MM.1S (cell line): ENCODE measurements around the gene POLR2M.

Experiments used
- DNase-seq: peaks from one replicate; pipeline ENCODE4 v3.0.0-alpha.2; 2015
- H2AFZ ChIP-seq: fragments of 300-600 bp; sonication (generic); 2 replicates; pipeline ENCODE4 v1.6.0; 2016; ENCODE audit warnings: antibody characterized with exemption, low read length
- H3F3A ChIP-seq: fragments of 300-600 bp; sonication (generic); 2 replicates; pipeline ENCODE4 v1.6.1; 2016; ENCODE audit warnings: mild to moderate bottlenecking, antibody characterized with exemption, low read length, moderate library complexity, mixed read lengths; ENCODE audit not compliant: insufficient read depth
- H3K27ac ChIP-seq: fragments of 300-600 bp; sonication (generic); 2 replicates; pipeline ENCODE4 v1.5.1; 2016; ENCODE audit warnings: mild to moderate bottlenecking, low read length
- H3K27me3 ChIP-seq: fragments of 300-600 bp; sonication (generic); replicated peaks from 2 replicates; pipeline ENCODE4 v1.6.0; 2016; ENCODE audit warnings: low read length; ENCODE audit not compliant: insufficient read depth
- H3K36me3 ChIP-seq: fragments of 300-600 bp; sonication (generic); replicated peaks from 2 replicates; pipeline ENCODE4 v1.6.1; 2016; ENCODE audit warnings: mild to moderate bottlenecking, low read length, mixed read lengths; ENCODE audit not compliant: insufficient read depth
- H3K4me1 ChIP-seq: fragments of 300-600 bp; sonication (generic); 2 replicates; pipeline ENCODE4 v1.6.1; 2016; ENCODE audit warnings: low read length, mixed read lengths
- H3K4me2 ChIP-seq: fragments of 300-600 bp; sonication (generic); 2 replicates; pipeline ENCODE4 v1.6.0; 2016; ENCODE audit warnings: low read depth, low read length
- H3K4me3 ChIP-seq: fragments of 300-600 bp; sonication (generic); 2 replicates; pipeline ENCODE4 v1.5.1; 2016; ENCODE audit warnings: low read length, mixed read lengths
- H3K79me2 ChIP-seq: fragments of 300-600 bp; sonication (generic); 2 replicates; pipeline ENCODE4 v1.6.1; 2016; ENCODE audit warnings: mixed run types, low read length, mixed read lengths
- H3K9ac ChIP-seq: fragments of 300-600 bp; sonication (generic); 2 replicates; pipeline ENCODE4 v1.6.1; 2016; ENCODE audit warnings: low read length, mixed read lengths
- H3K9me2 ChIP-seq: fragments of 300-600 bp; sonication (generic); replicated peaks from 2 replicates; pipeline ENCODE4 v1.6.1; 2016; ENCODE audit warnings: mild to moderate bottlenecking, low read length, mixed read lengths; ENCODE audit not compliant: insufficient read depth
- H3K9me3 ChIP-seq: fragments of 300-600 bp; sonication (generic); replicated peaks from 2 replicates; pipeline ENCODE4 v1.6.1; 2016; ENCODE audit warnings: mild to moderate bottlenecking, low read length, mixed read lengths; ENCODE audit not compliant: insufficient read depth
- H4K20me1 ChIP-seq: fragments of 300-600 bp; sonication (generic); 2 replicates; pipeline ENCODE4 v1.6.1; 2016; ENCODE audit warnings: mild to moderate bottlenecking, low read length, moderate library complexity, mixed read lengths; ENCODE audit not compliant: insufficient read depth
- EZH2 ChIP-seq: fragments of 300-600 bp; sonication (generic); optimal IDR thresholded peaks from 2 replicates; pipeline ENCODE3; 2017; ENCODE audit warnings: low read depth, mild to moderate bottlenecking, antibody characterized with exemption, low read length, mixed read lengths
- EZH2phosphoT487 ChIP-seq: fragments of 300-600 bp; sonication (generic); IDR thresholded peaks from 2 replicates; pipeline ENCODE4 v1.6.1; 2018; ENCODE audit warnings: antibody characterized with exemption, low read length
- TF ChIP-seq, protein P1 (sequence below): fragments of 300-600 bp; sonication (generic); IDR thresholded peaks from 2 replicates; pipeline ENCODE4 v1.5.1; 2016; ENCODE audit warnings: antibody characterized with exemption, low read length, mixed read lengths

Gene POLR2M

DNA sequence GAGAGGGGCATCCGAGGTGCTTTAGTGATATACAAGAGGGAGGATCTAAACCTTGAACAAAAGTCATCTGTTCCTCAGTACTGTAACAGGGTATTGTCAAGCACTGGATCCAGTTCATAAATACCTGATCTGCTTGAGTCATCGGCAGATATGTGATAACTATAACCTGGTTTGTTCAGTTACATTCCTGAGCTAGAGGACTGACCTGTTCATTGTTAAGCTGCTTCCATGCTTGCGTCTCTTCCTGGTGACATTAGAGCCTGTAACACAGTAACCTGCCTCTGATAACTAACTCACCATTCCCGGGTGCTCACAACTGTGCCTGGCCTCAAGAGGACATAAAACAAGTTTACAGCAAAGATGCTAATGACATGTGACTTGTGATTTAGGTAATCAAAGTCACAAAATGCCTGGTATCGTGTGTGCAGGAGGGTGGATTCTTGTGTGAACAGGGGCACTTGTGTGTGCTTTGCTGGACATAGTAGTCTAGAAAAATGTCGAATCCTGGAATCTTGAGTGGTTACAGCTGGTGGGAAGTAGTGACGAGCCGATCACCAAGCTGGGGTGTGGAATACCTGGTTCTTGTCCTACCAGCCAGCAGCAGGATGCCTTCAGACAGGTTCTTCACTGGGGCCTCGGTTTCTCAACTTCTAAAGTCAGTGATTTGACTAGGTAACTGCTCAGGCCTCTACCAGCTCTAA lies 30.9 kb upstream of the POLR2M start:
- Histone ChIP-seq H3K27me3 (no peaks in the 10 kb centered on the region), H3K9ac (no peak overlapping the region), H3K4me2 (no peak overlapping the region), H4K20me1 (no peaks in the 10 kb centered on the region), H2AFZ (no peak overlapping the region), H3K9me3 (no peaks in the 10 kb centered on the region), H3K4me1 (peaks cover 6% of the 10 kb centered on the region; the same call in 1 of the 2 replicates), H3K4me3 (no peak overlapping the region), H3K9me2 (no peaks in the 10 kb centered on the region), H3F3A (no peaks in the 10 kb centered on the region), H3K36me3 (no peaks in the 10 kb centered on the region), H3K79me2 (no peaks in the 10 kb centered on the region), H3K27ac (no peak overlapping the region)
- no peak for DNase-seq
- TF ChIP-seq, protein P1, sequence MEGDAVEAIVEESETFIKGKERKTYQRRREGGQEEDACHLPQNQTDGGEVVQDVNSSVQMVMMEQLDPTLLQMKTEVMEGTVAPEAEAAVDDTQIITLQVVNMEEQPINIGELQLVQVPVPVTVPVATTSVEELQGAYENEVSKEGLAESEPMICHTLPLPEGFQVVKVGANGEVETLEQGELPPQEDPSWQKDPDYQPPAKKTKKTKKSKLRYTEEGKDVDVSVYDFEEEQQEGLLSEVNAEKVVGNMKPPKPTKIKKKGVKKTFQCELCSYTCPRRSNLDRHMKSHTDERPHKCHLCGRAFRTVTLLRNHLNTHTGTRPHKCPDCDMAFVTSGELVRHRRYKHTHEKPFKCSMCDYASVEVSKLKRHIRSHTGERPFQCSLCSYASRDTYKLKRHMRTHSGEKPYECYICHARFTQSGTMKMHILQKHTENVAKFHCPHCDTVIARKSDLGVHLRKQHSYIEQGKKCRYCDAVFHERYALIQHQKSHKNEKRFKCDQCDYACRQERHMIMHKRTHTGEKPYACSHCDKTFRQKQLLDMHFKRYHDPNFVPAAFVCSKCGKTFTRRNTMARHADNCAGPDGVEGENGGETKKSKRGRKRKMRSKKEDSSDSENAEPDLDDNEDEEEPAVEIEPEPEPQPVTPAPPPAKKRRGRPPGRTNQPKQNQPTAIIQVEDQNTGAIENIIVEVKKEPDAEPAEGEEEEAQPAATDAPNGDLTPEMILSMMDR, result no peak
- no peak for TF ChIP-seq EZH2phosphoT487
- TF ChIP-seq EZH2, result no peak

GRCh38 chr15:57676585-57676984 lies 29.9 kb upstream of the POLR2M start:
- TF ChIP-seq EZH2 (no peak), EZH2phosphoT487 (no peak)
- TF ChIP-seq, protein P1, result no peak
- Histone ChIP-seq H4K20me1 (no peaks in the 10 kb centered on the region), H3K79me2 (no peaks in the 10 kb centered on the region), H3K4me3 (no peak overlapping the region), H3F3A (no peaks in the 10 kb centered on the region), H3K9me3 (no peaks in the 10 kb centered on the region), H3K27me3 (no peaks in the 10 kb centered on the region), H3K4me2 (no peak overlapping the region), H3K36me3 (no peaks in the 10 kb centered on the region), H3K9me2 (no peaks in the 10 kb centered on the region), H3K27ac (no peak overlapping the region), H3K4me1 (peaks cover 9% of the 10 kb centered on the region; the same call in 1 of the 2 replicates), H2AFZ (no peak overlapping the region), H3K9ac (no peak overlapping the region)
- DNase-seq, result no peak

DNA sequence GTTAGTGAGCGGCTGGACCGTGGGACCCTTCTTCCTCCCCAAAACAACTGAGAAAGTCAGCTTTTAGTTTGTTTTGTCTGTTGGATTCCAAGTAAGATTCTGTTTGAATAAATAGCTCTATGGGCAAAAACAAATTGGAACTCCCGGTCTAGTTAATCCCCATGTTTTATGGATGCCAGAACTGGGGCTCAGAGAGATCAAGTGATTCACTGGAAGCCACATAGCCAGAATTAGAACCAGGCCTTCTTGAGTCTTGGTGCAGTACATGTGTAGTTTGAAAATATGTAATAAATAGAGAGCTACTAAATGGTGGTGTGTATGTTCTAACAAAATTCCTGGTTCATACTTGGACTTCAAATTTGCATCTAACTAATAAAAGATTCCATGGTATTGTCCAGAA lies 29.3 kb upstream of the POLR2M start:
- Histone ChIP-seq H3K9me3 (no peaks in the 10 kb centered on the region), H3K36me3 (no peaks in the 10 kb centered on the region), H3K4me2 (no peak overlapping the region), H3K27ac (no peak overlapping the region), H3F3A (no peaks in the 10 kb centered on the region), H4K20me1 (no peaks in the 10 kb centered on the region), H3K4me1 (peaks cover 9% of the 10 kb centered on the region; the same call in 1 of the 2 replicates), H3K79me2 (no peaks in the 10 kb centered on the region), H3K27me3 (no peaks in the 10 kb centered on the region), H3K4me3 (no peak overlapping the region), H3K9ac (no peak overlapping the region), H3K9me2 (no peaks in the 10 kb centered on the region), H2AFZ (no peak overlapping the region)
- DNase-seq, result no peak
- TF ChIP-seq EZH2phosphoT487, result no peak
- TF ChIP-seq EZH2, result no peak
- TF ChIP-seq, protein P1, result no peak
